ENCODE measurements around the gene HIRA. TPM values are rescaled to one million over a fixed set of nuclear protein-coding genes. Genes with fewer than 3 reads are reported as not detected.

The HIRA gene
- total RNA-seq, 1 donor from 2014 or later, result 32.7 TPM

- Mint-ChIP-seq H3K27ac (no peak overlapping the region), H3K9me3 (no peaks in the 10 kb centered on the region), H3K4me3 (no peak overlapping the region), H3K27me3 (no peaks in the 10 kb centered on the region), H3K36me3 (ENCODE audit: low read depth) (peaks cover 76% of the 10 kb centered on the region), H3K4me1 (no peaks in the 10 kb centered on the region)
- ChIA-PET CTCF (interaction anchor here (1.0 kb wide), 1 partner anchor 99 kb away, joined by 3 read pairs; no protein-coding TSS in a partner anchor), POLR2A (interaction anchor here (0.5 kb wide), 1 partner anchor 1764 kb away, joined by 6 read pairs; no protein-coding TSS in a partner anchor)
- TF ChIP-seq CTCF (IDR thresholded peaks at IDR 0.05), result no peak
- ATAC-seq (ENCODE audit: low read depth) (no peak), DNase-seq (no peak)
- intact Hi-C loops (cut with micrococcal nuclease), result no loop called here
These were observed 36.3 kb downstream of the HIRA start for GRCh38 chr22:19395276-19395675.

DNA sequence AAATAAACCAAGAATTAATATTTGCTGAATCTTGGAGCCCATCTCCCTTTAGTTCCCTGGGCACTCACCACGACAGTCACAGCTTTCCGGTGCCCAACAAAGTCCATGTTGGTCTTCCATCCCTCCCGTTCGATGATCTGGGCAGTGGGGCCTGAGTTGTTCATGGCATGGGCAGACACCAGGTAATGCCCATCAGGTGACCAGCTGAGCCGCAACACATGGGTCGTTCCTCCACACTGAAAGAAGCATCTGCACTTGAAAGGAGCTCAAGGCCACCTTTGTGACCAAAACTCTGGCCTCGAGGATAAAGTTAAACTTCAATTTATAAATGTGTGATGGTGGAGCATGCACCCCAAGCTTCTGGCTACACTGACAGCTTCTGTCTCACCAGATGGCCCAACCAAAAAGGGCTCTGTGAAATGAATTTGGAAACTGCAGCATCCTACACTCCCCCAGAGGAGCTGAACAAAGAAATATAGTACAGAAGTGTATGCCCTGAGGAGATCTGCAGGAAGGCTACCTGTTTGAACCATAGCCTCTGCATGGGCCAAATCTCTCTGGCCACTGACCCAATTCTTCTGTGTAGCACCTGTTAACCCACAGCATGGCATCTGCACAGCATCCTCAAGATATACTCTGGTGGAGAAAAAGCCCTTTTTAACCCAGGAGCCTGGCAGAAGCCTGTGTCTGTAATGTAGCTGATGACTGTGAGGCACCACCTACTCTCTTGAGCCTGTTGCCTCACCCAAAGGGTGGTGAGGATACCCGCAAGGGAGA, 37.1 kb downstream of the HIRA start:
- H3K36me3 Mint-ChIP-seq (ENCODE audit: low read depth), result peaks cover 79% of the 10 kb centered on the region
- ChIA-PET CTCF (interaction anchor here (1.1 to 1.3 kb wide), 3 partner anchors 9 to 236 kb away, joined by 3 to 5 read pairs (median 3); no protein-coding TSS in a partner anchor), POLR2A (interaction anchor here (0.5 to 1.1 kb wide), 2 partner anchors 37 to 1763 kb away, joined by 4 to 6 read pairs; partner anchors contain the start of gene HIRA)
- TF ChIP-seq CTCF (IDR thresholded peaks at IDR 0.05), result no peak
- no peaks in the 10 kb centered on the region for H3K4me1 Mint-ChIP-seq
- no peak overlapping the region for H3K27ac Mint-ChIP-seq
- intact Hi-C loops (cut with micrococcal nuclease), result loop anchor here (5.0 kb wide), 1 partner anchor 238 kb away; no protein-coding TSS in a partner anchor
- no peak for ATAC-seq (ENCODE audit: low read depth)
- no peak for DNase-seq
- no peaks in the 10 kb centered on the region for H3K9me3 Mint-ChIP-seq
- H3K27me3 Mint-ChIP-seq, result no peaks in the 10 kb centered on the region
- H3K4me3 Mint-ChIP-seq, result no peak overlapping the region

- intact Hi-C loops (cut with micrococcal nuclease), result loop anchor here (5.0 kb wide), 1 partner anchor 239 kb away; no protein-coding TSS in a partner anchor
- Mint-ChIP-seq H3K36me3 (ENCODE audit: low read depth) (peaks cover 83% of the 10 kb centered on the region), H3K4me1 (no peaks in the 10 kb centered on the region), H3K27me3 (no peaks in the 10 kb centered on the region), H3K4me3 (no peak overlapping the region), H3K27ac (no peak overlapping the region), H3K9me3 (no peaks in the 10 kb centered on the region)
- ATAC-seq (ENCODE audit: low read depth), result no peak
- DNase-seq, result no peak
- no peak for TF ChIP-seq CTCF (IDR thresholded peaks at IDR 0.05)
- POLR2A ChIA-PET, result interaction anchor here (1.1 kb wide), 1 partner anchor 38 kb away, joined by 4 read pairs; the partner anchor contains the start of gene HIRA
- CTCF ChIA-PET, result interaction anchor here (1.1 to 1.3 kb wide), 3 partner anchors 10 to 236 kb away, joined by 3 to 5 read pairs (median 3); no protein-coding TSS in a partner anchor
These were observed 37.8 kb downstream of the HIRA start for GRCh38 chr22:19393704-19394103.

- no peak overlapping the region for H3K4me3 Mint-ChIP-seq
- intact Hi-C loops (cut with micrococcal nuclease), result no loop called here
- no peak for TF ChIP-seq CTCF (IDR thresholded peaks at IDR 0.05)
- peaks cover 84% of the 10 kb centered on the region for H3K36me3 Mint-ChIP-seq (ENCODE audit: low read depth)
- no peak overlapping the region for H3K27ac Mint-ChIP-seq
- no peaks in the 10 kb centered on the region for H3K9me3 Mint-ChIP-seq
- no peaks in the 10 kb centered on the region for H3K27me3 Mint-ChIP-seq
- ATAC-seq (ENCODE audit: low read depth) (no peak), DNase-seq (no peak)
- ChIA-PET CTCF (no interaction called here), POLR2A (no interaction called here)
- H3K4me1 Mint-ChIP-seq, result no peaks in the 10 kb centered on the region
These were observed 44.0 kb downstream of the HIRA start for GRCh38 chr22:19387575-19387974.

DNA sequence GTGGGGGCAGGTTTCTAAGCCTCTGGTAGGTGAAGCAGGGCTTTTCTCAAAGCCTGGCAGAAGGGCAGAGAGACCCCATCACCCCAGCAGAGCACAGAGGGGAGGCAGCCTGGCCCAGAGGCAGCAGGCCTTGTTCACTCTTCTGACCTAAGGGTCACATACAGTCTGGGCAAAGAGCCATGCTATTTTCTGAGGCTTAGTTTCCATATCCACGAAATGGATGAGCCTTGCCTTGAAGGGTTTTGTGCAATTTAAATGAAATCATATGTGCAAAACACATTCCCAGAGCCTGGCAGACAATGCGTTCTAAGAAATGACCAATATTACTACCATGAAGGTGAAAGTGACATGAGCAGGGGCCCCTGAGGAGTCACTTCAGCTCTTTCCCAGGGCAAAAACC, 44.5 kb downstream of the HIRA start:
- no peak for ATAC-seq (ENCODE audit: low read depth)
- Mint-ChIP-seq H3K27me3 (no peaks in the 10 kb centered on the region), H3K9me3 (no peaks in the 10 kb centered on the region), H3K27ac (no peak overlapping the region), H3K4me3 (no peak overlapping the region), H3K36me3 (ENCODE audit: low read depth) (peaks cover 85% of the 10 kb centered on the region), H3K4me1 (no peaks in the 10 kb centered on the region)
- ChIA-PET POLR2A (no interaction called here), CTCF (no interaction called here)
- intact Hi-C loops (cut with micrococcal nuclease), result no loop called here
- DNase-seq, result no peak
- no peak for TF ChIP-seq CTCF (IDR thresholded peaks at IDR 0.05)

All from activated B cell treated with CpG ODN at 0.5 μM for 24 hours (primary cell).